GM19238 (cell line): ENCODE data around the gene SHQ1.
"Not testable (repeated sequence)": the region's sequence is repeated elsewhere in the genome, so short reads cannot be mapped to it uniquely, and the experiment has no call there.

Experiments
- DNase-seq: peaks from one replicate; pipeline ENCODE4 v3.0.0; 2011; ENCODE audit warnings: low spot score; ENCODE audit not compliant: insufficient read length

The SHQ1 gene

DNA sequence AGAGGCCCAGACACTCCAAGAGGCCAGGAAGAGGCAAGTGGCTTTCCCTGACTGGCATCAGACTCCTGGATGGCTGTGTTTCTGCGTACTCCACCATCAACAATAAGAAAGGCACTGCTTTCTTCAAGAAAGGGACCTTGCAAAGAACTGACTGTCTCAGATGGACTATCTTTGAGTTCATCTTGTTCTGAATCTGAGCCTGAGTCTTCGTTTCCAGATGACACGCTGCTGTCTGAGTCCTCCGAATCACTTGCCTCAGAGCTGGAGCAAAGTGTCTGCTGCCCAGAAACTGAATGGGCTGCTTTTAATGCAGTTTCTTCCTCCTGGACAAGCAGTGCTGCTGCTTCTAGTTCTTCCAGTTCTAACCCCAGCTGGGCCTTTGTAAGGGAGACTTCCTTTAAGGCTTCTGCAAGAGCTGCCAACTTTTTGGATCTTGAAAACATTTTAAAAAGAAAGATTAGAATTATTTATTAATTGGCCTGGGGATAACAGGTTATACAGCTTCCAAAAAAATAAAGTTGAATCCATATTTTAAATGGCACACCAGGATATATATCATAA, 97.8 kb downstream of the SHQ1 start:
- DNase-seq: no peak

DNA sequence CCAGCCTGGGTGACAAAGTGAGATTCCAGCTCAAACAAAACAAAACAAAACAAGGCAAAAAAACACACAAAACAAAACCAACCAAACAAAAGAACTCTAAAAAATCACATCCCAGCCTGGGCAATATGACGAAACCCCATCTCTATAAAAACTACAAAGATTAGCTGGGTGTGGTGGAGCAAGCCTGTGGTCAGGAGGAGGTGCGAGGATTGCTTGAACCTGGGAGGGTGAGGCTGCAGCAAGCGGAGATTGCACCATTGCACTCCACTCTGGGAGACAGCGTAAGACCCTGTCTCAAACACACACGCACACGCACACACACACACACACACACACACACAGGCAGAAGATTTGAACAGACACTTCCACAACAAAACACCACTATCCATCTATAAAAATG, 99.6 kb downstream of the SHQ1 start:
- no peak for DNase-seq

DNA sequence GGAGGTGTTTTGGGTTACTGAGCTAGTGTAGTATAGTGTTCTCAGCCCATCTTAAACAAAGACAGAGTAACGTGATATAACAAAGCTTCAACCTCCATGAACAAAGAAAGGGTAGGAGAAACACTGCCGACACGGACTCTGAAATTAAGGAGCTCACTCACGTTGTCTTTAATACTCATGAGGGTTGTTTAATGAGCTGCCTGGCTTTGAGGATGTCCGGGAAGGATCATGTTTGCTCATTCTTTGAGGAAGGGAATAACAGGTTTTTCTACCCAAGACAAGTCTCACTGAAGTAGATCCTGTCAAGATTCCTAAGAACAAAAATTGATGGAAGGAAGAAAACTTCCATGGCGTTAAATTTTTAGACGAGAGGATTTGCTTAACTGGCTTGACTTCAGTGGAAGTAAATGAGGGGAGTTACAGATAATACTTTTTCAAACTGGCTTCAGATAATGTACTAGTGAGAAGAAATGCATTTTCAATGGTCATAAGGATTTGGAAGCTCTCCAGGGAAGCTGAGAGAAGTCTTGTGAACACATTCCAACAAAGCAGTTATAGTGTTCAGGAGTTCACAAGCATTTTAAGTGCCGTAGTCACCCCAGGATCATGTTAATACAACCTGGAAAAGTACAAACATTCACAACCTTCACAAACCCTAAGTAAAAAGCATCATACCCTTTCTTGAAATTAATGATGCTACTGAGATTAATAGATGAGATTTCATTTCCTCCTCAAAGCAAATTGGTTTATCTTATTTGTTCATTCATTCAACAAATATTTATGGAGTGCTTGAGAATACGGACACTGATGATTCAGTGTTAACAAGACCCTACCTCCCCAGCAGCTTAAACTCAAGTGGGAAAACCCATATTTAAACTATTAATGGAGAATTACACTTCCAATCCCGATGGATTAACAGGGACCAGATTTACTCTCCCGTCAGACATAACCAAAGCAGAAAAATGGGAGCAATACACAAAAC, 101.5 kb downstream of the SHQ1 start:
- DNase-seq: no peak

DNA sequence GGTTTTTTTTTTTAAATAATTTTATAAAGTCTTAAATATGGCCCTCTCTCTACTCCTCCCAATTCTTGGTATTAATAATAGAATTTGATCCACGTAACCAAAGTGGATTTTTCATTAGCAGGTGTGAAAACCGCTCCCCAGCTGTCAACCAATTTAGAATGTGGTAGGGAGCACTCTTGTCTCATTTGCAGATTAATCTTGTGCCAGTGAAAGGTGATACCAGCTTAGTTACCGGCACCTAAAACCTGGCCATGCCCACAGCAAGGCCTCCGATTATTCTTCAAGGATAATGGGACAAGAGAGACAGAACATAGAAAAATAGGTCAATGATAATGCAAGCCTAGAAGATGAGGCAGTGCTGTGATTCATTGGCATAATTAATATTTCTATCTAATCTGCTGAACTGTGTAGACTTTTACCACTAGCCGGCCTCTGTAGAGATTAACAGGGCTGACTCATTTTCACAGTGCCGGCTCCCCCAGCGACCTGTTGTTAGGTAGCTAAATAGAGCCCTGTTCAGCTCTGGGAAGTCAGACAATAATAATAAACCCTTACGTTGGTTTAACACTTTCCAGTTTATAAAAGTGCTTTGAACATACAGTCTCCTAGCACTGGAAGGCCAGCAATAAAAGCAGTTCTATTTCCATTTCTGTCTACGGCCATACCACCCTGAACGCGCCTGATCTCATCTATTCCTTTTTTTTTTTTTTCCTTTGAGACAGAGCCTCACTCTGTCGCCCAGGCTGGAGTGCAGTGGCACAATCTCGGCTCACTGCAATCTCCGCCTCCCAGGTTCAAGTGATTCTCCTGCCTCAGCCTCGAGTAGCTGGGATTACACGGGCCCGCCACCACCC, 102.9 kb downstream of the SHQ1 start:
- no peak for DNase-seq

DNA sequence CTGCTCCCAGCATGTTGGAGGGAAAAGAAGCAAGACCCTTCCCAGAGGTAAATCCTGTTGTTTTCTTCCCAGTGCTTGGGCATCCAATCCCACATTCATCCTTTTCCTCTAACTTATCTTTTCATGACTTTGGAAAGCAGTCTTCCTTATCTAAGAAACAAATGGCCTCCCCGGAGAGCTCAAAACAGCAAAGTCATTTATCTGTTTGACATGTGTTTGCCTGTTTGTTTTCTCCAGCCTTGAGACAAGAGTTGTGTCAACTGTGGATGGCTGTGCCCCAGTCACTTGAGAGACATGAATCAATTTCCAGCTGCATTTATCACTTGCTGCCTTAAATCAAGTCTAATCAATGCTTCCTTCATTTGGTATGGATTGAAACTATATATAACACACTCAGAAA, 103.9 kb downstream of the SHQ1 start:
- no peak for DNase-seq

DNA sequence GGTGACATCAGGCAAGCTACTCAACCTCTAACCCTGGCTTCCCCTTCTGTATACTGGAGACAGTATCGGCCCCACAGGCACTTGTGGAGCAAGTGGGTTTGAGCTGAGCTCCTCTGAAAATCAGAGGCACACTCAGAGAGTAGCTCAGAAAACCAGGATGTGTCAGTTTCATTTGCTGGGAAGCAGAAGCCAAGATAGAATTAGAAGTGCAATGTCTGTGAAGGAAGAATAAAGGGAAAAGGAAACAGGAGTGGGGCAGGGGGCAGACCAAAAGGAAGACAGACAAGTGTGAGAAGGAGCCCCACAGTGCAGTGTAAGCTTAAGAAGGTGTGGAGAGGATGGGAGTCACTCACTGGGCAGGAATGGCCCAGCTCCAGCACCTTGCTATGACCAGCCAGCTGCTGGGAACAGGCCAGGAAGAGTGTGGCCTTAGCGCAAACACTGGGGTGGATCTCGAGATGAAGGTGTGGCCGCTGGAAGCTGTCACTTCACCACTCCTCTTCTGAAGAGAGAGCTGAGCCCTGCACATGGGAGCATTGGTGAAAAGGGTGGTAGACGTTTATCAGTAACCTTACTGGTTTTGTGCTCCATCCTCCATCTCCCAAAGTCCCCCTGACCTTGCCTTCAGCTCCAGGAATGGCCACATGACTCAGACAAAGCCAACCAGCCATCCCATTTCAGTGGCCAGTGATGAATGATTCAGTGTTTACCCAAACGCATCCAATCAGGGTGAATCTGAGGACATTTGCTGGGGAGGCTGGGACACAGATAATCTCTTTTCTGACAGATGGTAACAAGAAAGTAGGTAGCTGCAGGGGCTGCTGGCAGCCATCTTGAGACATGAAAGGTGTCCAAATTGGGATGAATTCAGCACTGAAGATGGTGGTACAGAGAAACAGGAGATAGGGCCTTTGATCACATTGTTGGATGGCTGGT, 108.4 kb downstream of the SHQ1 start:
- DNase-seq: no peak

DNA sequence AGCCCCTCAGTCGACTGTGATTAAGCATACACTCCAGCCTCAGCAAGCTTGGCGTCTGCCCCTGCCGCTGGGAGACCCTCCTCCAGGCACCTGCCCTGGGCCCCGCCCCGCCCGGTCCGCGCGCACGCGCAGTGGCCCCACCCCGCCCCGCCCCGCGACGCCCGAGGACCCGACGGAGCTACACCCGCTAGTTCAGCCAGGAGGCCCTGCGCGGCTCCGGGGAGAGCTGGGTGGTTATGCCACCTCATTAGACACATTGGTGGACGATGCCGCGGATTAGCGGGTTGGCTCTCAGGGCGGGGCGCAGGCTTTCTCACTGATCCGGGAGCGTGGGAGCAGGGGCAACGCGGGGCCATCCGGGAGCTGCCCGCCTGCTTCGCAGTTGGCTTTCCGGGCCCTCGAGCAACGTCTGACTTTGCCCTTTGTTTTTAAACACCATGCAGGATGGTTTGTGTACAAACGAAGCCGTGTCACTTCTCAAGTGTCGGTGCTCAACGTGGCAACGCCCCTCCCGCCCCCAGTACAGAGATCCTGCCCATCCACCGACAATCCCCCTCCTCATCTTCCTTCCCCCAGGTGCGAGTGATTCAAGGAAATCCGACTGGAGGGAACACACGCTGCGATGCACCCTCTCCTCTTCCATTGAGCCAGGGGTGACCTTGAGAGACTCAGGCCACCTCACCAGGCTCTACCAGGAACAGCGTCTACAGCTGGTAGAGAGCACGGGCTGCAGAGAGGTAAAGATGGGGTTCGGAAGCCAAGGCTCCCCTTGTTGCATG, 109.3 kb downstream of the SHQ1 start:
- DNase-seq: peak; percentile 71

DNA sequence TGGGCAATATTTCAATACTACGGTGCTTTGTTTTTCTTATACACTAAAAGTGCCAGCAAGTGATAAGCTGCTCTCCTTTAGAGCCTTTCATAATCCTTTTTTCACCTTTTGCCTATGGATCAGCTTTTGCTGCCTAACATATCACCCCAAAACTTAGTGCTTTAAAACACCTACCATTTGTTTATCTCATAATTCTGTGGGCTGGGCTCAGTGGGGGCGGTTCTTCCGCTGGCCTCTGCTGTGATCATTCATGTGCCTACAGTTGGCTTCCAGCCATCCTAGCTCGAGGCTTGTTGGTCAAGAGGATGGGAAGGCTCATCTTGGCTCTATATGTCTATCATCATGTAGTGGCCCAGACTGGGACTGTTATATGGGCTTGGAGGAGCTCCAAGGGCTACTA, 113.2 kb downstream of the SHQ1 start:
- not testable (repeated sequence) for DNase-seq

DNA sequence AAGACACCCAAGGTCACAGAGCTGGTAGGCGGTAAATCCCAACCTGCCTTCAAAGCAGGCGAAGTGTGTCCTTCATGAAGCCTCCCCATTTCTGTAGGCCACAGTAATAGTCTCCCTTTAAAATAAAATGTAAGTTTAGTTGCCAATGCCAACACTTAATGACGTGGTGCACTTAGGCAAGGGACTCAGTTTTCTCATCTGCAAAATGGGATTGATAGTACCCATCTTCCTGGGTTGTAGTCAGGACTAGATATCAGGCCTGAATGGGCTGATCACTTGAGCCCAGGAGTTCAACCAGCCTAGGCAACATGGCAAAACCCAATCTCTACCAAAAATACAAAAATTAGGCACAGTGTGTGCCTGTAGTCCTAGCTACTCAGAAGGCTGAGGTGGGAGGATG, 114.6 kb downstream of the SHQ1 start:
- DNase-seq: no peak

DNA sequence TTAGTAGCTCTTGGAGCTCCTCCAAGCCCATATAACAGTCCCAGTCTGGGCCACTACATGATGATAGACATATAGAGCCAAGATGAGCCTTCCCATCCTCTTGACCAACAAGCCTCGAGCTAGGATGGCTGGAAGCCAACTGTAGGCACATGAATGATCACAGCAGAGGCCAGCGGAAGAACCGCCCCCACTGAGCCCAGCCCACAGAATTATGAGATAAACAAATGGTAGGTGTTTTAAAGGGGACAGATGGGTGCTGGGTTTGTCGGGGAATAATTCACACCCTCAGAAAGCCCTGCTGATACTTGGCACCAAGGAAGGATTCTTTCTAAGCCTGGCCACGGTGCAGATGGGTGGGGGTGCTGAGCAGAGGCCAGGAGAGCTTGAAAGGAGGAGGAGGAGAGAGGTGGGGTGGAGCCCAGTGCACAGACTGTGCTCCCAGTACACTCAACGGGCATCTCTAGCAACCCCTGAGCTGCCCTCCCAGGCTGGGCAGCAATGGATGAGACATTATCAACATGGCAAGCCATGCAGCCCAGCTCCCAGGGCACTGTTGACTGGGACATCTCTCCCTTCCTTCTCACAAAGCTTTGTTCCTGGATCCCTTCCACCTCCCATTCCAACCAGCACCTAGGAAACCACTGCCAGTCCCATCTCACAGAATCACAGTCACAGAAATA, 115.4 kb downstream of the SHQ1 start:
- not testable (repeated sequence) for DNase-seq

DNA sequence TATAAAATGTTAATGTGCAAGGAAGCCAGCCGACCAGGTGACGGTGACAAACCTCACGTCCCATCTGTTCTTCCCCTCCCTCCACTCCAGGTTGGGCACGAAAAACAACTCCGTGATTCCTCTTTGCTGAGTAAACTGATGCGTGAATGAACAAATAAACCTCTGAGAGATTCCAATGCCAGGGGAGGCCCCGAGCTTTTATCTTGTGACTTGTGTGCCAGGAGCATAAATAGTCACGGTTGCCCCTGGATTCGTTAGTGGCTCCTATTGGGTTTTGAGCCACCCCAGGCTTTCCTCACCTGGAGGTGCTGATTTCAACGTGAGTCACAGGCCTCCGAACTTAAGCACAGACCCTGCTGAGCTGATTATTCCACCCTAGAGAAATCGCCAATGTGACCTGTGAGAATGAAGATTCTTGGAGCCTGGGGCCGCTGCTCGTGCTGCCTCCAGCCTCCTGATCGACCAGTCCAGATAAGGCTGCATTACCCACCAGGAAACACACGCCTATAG, 119.2 kb downstream of the SHQ1 start:
- no peak for DNase-seq

DNA sequence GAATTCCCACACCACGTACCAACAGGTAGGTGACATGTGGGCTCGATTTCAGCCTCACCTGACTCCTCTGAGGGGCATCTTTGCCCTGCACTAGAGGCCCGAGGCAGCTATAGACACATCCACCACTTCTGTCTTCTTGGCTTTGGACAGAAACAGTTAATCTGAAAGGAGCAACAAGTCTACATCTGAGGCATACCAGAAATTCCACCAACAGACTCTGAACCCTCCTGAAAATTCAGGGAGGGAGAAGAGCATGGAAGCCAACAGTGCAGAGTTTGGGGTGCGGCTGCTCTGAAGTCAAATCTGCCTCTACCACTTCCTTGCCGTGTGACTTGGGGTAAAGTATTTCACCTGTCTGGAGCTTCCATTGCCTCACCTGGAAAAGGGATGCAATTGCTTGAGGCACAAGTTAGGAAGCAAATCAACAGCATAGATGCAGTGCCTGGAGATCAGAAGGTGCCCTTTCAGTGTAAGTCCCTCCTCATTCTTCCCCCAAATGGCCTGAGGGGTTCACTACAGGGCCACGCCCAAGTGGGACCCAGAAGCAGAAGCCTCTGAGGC, 119.8 kb downstream of the SHQ1 start:
- DNase-seq: no peak

DNA sequence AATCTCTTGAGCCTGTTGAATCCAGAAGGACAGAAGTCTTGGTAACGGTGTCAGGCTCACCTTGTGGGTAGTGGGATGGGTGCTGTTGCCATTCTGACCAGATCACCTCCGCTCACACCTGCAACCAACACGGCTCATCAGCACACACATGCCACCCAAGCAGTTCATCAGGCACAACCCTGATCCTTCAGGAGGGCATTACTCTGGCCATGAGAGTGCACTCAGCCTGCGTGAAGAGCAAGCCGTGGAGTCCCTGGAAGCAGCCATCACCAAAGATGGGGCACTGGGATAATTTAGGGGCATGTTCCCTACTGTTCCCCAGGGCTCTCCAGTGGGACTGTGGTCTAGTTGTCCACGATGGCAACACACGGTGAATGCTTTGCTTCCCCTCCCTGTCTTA, 120.5 kb downstream of the SHQ1 start:
- no peak for DNase-seq

DNA sequence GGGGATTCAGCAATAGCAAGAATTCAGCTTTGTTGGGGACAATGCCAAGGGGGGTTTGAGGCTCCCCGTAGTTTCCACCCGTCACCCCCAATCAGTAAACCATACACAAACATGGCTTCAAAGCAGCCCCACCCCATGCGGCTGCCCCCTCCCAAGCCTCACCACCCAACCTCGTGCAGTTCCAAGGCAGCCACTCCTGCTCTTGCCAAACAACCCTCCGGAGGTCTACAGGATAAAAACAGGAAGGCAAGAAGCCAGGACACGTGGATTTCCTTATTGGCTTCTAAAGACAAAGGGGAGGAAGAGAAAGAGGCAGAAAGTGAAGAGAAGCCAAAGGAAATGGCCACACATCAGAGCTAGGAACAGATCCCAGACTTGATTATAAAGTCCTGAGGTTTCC, 121.1 kb downstream of the SHQ1 start:
- no peak for DNase-seq

DNA sequence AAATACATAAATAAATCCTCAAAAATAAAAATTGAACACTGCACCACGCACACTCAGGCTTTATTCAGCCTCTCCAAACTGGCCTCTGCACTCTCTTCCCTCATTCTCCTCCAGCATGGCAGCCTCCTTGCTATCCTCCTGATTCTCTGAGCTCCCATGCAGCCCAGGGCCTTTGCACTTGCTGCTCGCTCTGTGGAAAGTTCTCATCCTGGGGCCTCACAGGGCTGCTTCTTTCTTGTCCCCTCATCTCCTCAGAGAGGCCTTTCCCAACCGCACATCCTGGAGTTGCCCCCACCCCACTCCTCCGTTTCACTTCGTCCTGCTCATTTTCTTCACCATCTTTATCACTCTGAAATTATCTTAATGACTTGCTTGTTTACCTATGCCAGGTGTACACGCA, 123.0 kb downstream of the SHQ1 start:
- DNase-seq: no peak

DNA sequence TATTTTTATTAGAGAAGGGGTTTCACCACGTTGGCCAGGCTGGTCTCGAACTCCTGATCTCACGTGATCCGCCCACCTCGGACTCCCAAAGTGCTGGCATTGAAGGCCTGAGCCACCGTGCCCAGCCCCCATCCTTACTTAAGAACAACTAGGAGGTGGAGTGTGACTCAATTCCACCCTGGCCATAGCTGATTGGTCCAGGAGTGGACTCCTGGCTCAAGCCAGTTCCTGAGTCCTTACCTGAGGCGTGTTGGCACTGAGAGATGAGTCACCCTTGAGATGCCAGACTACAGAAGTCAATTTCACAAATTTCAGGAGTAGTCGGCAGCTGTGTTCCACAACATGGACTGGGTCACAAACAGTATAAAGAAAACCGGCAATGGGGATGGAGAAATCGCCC, 124.2 kb downstream of the SHQ1 start:
- no peak for DNase-seq

DNA sequence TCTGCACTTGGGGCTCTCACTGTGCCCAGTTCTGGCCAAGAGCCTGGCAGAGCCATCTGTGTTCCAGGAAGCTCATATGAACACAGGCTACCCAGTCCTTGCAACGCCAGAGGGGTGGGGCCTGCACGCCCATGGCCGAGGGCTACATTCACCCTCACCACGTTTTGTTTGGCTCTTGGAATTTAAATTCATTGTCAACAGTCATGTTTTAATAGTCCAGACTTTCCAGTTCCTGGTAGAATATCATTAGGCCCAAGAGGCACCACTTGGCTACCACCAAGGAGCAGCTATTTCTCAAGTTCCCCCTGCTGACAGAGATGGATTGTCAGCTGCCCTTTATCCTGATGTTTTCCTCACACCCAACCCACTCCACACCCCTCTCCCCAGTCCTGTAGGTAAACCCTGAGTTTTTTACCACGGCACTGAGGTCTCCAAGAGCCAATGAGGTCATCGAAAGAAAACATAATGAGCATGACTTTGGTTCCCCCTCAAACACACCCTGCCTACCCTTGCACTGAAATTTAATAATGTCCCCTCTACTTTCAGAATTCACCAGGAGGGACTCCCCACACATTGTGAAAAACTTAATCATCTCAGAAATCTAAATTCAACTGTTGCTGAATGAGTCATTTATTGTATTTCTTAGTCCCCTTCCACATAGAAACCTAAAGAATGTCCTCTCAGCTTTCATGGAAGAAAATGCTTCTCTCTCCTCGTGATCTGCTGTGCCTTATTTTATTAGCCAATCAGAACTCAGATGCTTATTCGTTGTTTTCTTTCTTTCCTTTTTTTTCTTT, 125.1 kb downstream of the SHQ1 start:
- no peak for DNase-seq

DNA sequence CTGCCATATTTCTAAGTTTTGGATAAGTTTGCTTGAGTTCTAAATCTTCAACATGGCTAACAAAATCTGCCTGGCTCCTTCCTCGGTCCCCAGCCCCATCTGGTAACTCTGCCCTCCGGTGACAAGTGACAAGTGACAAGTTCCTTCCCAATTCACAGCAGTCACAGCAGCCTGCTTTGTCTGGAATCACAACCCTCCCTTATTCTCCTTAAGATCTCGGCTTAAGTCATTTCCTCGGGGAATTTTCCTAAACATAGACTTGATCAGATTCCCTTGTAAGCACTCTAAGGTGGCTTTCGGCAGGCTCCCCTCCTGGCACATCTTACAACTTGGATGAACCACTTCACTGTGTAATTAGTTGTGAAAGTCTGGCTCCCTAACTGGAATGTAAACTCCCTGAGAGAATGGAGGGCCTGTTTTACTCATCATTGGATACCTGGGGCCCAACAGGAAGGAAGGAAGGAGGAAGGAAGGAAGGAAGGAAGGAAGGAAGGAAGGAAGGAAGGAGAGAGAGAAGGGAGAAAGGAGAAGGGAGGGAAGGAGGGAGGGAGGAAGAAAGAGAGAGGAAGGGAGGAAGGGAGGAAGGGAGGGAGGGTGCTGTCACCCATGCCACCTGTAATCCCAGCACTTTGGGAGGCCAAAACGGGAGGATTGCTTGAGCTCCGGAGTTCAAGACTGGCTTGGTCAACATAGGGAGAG, 126.4 kb downstream of the SHQ1 start:
- DNase-seq: no peak
